CD4-positive, alpha-beta T cell treated with Interleukin-17A for 1 hour (primary cell): ENCODE data around the gene MICAL3.

ENCODE experiments used
- DNase-seq: peaks from one replicate; pipeline ENCODE4 v3.0.0-alpha.2; 2020

Gene MICAL3

GRCh38 chr22:17924076-17924475, 100.3 kb downstream of the MICAL3 start:
- no peak for DNase-seq

DNA sequence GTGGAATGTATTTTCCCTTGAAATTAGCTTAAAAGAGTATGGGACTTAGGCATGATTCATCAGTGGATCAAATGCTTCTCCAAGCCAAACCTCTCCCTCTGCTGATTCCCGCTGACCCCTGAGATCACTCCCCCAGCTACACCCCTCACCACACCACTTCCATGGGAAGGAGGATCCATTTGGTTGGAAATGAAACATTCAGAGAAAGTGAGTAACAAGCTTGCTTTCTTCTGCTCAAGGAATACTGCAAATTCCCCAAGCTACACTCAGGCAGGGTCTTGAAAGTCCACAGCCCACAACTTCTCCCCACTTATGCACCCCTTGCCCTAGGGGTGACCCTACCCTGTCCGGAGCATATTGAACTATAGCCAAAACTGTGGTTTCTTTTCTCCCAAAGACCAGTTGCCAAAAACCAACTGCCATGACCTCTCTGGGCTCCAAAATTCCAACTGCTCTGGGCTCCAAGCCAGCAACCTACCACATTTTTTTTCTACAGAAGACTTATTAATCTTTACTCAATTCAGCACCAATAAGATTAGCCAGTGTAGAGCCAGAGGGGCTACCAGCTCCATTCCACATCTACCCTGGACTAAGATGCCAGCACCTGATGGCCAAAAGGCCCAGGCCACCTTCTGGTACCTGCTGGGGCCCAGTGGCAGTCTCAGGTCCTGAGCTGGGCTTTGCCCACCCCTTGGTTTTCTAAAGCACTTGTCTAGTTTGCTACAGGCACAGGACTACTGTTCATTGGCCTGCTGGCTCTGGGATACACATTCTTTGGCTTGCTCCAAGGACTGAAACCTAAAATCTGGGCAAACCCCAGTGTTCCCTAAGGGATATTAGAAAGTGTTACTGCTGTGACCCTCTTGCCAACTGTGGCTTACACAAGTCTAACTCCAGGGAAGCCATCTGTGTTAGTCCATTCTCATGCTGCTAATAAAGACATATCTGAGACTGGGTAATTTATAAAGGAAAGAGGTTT, 101.1 kb downstream of the MICAL3 start:
- no peak for DNase-seq

DNA sequence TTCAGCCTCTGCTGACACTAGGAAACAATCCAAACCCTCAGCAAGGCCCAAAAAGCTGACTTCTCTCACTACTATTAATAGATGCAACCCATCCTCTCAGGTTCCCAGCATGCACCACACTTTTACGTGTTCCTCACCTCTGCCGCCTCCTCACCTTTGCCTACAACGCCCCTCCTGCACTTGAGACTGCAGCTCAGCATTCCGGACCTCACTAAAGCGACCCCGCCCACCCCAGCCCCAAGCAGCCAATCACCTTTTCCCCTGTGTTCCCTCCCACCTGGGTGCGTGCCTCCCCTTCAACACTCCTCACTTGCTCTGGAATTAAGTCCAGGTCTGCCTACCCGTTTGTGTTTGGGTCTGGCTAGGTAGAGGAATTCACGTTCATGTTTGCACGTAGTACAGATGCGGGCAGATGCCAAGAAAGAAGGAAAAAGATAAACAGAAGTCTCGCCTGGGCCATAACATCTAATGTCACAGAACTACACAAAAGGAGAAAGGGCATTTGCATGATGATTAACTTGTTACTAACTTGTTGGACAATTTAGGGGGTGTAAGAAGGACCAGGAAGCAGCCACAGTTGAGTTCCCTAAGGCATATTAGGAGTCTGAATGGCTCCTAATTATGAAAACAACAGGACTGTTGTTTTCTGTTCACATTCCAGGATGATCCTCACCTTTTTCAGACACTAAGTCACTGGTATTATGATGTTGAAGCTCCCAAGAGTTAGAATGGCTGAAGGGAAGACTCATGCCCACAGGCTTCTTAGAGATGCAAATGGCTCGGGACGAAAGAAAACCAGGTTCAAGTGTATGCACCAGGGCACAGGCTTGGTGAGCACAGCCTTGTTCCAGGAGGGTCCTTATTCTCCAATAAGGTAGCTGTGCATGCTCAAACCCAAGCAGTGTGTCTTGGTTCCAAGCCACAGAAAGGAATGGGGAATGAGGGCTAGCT, 102.2 kb downstream of the MICAL3 start:
- no peak for DNase-seq

DNA sequence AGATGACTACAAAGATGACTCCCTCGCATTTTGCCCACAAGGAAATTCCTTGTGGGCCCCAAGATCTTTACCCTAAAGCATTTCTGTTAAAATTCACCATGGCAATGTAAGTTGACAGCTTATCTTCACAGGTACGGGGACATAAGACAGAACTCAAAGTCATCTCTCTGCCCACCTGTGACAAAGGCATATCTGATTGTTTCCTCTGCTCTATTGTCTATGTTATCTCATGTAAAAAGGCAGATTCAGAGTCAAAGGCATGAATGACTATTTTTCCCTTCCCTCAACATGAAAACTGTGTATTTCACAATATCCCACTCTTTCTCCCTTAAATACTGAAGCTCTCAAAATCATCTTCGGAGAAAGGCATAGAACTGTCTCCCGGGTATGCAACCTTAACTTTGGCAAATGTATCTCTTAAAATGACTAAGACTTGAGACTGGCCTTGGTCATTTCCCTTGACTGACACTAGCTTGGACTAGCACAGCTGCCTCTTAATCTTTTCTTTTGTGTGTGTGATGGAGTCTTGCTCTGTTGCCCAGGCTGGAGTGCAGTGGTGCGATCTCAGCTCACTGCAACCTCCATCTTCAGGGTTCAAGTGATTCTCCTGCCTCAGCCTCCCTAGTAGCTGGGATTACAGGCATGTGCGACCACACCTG, 103.2 kb downstream of the MICAL3 start:
- DNase-seq, result no peak

GRCh38 chr22:17920145-17920605, 104.2 kb downstream of the MICAL3 start:
- DNase-seq, result no peak

GRCh38 chr22:17919276-17920144, 104.9 kb downstream of the MICAL3 start:
- no peak for DNase-seq

DNA sequence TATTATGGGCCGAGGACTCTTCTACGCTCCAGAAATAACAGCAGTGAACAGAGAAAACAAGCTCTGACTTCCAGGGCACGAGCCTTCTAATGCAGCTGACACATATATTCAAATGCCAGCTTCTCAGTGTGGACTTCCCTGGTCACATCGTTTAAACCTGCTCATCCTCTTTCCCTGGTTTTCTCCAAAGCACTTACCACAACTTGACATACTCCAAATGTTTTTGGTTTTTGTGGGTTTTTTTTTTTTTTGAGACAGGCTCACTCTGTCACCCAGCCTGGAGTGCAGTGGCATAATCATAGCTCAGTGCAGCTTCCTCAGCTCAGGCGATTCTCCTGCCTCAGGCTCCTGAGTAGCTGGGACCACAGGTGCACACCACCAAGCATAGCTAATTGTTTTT, 105.5 kb downstream of the MICAL3 start:
- DNase-seq, result no peak

DNA sequence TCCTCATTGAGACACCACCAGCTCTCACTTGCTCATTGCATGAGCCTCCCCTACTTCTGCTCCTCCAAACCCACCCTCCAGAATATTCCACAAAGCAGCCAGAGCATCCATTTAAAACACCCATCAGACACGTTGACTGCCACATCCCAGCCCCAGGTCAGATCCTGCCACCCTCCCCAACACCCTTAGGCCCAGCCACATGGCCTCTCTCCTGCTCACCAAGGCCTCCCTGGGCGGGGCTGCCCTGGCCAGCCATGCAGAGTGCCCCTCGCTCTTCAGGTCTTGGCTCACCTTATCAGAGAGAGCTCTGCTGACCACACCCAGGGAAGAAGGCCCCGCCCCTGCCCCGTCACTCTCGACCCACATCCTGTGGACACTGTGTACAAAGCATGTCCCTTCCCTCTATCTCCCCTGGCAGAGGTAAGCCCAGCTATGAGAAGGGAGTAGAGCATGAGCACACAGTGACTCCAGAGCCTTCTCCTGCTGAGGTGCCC, 106.8 kb downstream of the MICAL3 start:
- DNase-seq, result no peak

DNA sequence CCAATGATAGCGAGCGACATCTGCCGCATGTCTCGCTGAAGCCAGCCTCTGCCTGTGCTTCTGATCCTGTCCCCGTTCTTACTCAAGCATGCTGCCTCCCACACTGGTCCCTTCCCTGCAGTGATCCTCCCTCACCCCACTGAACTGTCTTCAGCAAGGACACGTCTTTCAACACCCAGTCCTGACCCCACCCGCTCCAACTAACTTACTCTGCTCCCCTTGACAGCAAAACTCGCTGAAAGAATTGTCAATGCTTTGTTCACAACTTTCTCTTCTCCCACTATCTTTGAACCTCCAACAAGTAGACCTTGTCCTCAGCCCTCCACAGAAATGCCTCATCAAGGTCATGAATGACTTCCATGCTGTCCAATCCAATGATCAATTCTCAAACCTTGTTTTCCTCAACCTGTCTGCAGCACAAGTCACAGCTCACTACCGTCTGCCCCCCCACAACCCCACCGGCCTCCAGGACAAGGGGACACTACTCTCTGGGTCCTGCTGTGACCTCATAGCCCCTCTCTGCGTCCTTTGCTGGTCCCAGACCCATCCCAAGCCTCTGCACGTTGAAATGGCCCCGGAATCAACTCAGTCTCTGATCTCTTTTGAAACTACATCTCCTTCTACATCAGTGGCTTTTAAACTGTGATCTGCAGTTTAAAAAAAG, 108.0 kb downstream of the MICAL3 start:
- no peak for DNase-seq

DNA sequence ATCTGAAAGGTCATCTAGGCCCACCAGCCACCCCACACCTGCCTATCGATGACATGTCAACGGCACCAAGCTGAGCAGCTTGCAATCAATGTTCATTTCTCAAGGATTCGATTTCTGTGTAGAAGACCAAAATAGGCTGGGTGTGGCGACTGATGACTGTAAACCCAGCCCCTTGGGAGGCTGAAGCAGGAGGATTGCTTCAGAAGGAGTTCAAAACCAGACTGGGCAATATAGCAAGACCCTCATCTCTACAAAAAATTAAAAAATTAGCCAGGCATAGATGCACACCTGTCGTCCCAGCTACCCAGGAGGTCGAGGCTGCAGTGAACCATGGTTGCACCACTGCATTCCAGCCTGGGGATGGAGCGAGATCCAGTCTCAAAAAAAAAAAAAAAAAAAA, 108.7 kb downstream of the MICAL3 start:
- DNase-seq, result no peak

- DNase-seq, result no peak
Observed at GRCh38 chr22:17915188-17915587, 109.2 kb downstream of the MICAL3 start.

DNA sequence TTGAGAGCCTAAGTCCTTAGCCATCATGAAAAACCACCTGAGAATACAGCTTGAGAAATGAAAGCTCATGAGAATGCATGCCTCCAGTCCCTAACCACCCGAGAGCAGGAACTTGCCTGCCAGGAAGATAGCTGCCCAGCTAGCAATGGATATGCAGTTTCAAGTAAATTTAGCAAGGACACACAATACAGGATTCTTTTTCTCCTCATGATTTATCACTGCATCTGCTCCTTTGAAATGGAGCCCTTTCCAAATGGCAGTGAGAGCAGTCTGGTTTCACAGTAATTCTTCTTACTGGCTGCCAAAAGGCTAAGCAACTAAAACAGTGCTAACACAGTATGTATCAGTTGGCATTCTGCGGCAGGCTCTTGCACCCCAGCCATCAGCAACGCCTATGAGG, 109.9 kb downstream of the MICAL3 start:
- DNase-seq, result no peak

GRCh38 chr22:17913801-17914347, 110.5 kb downstream of the MICAL3 start:
- DNase-seq, result no peak

DNA sequence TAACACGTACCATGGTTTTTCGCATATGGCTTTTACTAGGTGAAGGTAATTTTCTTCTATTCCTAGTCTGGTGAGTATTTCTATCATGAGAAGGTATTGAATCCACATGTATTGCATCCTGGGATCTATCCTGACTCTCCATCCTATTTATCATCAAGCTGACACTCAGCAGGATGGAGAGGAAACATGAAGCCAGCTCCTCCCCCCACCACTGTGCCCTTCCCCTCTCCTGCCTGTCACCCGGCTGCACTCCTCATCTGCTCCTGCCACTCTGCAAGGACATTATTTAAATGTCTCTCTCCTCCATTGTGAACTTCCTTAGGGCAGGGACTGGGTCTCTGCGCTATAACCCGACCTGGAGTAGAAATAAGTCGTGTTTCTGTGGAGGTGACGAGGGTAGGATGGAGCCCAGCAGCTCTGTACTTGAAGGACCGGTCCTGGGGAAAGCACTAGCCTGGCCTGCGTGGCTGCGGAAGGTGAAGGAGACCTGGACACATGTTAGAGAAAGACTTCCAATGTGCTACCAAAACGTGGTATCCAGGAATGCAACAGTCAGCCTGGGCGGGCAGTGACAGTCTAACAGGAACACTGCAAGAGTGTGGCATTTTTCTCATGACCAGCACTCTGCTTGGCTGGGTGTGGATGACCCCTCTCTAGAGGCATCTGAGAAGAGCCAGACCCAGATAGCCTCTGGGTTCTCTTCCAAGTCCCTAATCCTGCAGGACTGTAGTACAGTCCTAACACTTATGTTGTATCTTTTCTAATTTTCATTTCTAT, 111.2 kb downstream of the MICAL3 start:
- DNase-seq, result no peak

GRCh38 chr22:17911887-17912286, 112.5 kb downstream of the MICAL3 start:
- DNase-seq, result no peak

- no peak for DNase-seq
Observed at GRCh38 chr22:17911312-17911705, 113.1 kb downstream of the MICAL3 start.

- DNase-seq, result no peak
Observed at GRCh38 chr22:17910561-17911311, 113.6 kb downstream of the MICAL3 start.

DNA sequence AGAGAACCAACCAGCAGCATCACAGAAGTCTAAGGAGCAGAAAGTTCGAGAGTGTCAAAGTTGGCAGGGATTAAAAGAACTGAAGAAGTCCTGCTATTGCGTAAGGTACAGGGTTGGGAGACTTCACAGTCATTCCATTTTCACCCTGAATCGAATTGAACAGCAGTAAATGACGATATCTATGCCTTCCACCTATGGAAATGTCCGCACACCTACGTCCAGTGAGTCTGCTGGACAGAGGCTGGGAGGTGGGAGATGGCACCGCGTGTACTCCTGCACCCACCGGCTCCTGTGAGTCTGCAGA, 116.7 kb downstream of the MICAL3 start:
- DNase-seq, result no peak

- DNase-seq, result no peak
Observed at GRCh38 chr22:17906978-17907747, 117.2 kb downstream of the MICAL3 start.
